Epithelial cell of proximal tubule (primary cell): ENCODE results near the gene RASSF7. TPM values are rescaled to one million over a fixed set of nuclear protein-coding genes. Genes with fewer than 3 reads are reported as not detected.
"Not testable (repeated sequence)": the region's sequence is repeated elsewhere in the genome, so short reads cannot be mapped to it uniquely, and the experiment has no call there.

Experiments used
- DNase-seq: peaks from one replicate; pipeline ENCODE4 v3.0.0-alpha.2; 2011; ENCODE audit warnings: low read depth
- H3K4me3 ChIP-seq: 2 replicates; pipeline ENCODE4 v1.5.1; 2011; ENCODE audit warnings: low read depth, mild to moderate bottlenecking, low read length
- total RNA-seq: library from RNA; depleted of rRNA; stranded (reverse); fragments of >200 nt; gene quantifications from 2 replicates; pipeline ENCODE4 v1.2.3, GENCODE V29; 2015
- TF ChIP-seq, protein P1 (sequence below): conservative IDR thresholded peaks from 2 replicates; pipeline ENCODE4 v1.5.1; 2012; ENCODE audit warnings: low read depth, mild to moderate bottlenecking, low read length

Gene RASSF7, protein sequence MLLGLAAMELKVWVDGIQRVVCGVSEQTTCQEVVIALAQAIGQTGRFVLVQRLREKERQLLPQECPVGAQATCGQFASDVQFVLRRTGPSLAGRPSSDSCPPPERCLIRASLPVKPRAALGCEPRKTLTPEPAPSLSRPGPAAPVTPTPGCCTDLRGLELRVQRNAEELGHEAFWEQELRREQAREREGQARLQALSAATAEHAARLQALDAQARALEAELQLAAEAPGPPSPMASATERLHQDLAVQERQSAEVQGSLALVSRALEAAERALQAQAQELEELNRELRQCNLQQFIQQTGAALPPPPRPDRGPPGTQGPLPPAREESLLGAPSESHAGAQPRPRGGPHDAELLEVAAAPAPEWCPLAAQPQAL
- total RNA-seq, result 106 and 154 TPM in 2 replicates

DNA sequence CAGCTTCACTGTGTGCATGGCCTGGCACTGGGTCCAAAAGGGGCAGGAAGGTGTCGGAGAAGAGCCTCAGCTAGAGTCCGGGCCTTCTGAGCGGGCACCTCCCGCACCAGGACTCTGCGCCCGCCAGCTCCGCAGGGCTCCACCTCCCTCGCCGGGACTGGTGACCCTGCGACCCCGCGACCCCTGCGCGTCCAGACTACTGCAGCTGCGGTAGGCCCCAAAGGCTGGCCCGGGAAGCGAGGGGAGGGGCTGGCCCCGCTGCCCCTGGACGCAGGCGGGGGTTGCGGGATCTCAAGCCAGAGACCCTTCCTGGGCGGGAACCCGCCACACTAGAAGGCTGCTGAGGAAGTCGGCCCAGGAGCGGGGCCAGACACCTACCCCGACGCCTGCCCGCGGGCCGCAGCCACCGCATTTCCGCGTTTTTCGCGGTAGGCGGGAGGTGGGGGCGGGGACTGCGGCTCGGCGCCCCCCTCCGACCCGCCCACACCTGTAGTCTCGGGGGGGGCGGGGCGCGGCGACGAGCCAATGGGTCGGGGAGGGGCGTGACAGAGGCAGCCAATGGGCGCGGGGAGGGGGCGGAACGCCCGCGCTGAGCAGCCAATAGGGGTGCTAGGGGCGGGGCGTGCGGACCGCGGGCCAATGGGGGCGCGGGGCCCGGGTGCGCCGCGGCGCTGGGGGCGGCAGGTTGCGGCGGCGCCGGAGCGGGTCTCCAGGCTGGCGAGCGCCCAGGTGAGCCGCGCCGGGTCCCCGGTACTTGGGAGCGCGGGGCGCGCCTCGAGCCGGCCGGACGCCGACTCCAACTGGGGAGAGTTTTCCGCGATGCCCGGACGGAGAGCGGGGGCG lies at the start of gene RASSF7, which contains the start of gene LMNTD2:
Gene RASSF7, plus strand, starts transcription at position 666 of the 843 bp plus-strand sequence. CDS start 799 bp downstream, outside the sequence.
Gene LMNTD2, minus strand, starts transcription at position 434 of the 843 bp plus-strand sequence. Its CDS starts 22 bp downstream, at position 412.
- DNase-seq, result no peak
- H3K4me3 ChIP-seq, result peak within 1 kb of the TSS; percentile 69
- TF ChIP-seq, protein P1, sequence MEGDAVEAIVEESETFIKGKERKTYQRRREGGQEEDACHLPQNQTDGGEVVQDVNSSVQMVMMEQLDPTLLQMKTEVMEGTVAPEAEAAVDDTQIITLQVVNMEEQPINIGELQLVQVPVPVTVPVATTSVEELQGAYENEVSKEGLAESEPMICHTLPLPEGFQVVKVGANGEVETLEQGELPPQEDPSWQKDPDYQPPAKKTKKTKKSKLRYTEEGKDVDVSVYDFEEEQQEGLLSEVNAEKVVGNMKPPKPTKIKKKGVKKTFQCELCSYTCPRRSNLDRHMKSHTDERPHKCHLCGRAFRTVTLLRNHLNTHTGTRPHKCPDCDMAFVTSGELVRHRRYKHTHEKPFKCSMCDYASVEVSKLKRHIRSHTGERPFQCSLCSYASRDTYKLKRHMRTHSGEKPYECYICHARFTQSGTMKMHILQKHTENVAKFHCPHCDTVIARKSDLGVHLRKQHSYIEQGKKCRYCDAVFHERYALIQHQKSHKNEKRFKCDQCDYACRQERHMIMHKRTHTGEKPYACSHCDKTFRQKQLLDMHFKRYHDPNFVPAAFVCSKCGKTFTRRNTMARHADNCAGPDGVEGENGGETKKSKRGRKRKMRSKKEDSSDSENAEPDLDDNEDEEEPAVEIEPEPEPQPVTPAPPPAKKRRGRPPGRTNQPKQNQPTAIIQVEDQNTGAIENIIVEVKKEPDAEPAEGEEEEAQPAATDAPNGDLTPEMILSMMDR, result no peak

DNA sequence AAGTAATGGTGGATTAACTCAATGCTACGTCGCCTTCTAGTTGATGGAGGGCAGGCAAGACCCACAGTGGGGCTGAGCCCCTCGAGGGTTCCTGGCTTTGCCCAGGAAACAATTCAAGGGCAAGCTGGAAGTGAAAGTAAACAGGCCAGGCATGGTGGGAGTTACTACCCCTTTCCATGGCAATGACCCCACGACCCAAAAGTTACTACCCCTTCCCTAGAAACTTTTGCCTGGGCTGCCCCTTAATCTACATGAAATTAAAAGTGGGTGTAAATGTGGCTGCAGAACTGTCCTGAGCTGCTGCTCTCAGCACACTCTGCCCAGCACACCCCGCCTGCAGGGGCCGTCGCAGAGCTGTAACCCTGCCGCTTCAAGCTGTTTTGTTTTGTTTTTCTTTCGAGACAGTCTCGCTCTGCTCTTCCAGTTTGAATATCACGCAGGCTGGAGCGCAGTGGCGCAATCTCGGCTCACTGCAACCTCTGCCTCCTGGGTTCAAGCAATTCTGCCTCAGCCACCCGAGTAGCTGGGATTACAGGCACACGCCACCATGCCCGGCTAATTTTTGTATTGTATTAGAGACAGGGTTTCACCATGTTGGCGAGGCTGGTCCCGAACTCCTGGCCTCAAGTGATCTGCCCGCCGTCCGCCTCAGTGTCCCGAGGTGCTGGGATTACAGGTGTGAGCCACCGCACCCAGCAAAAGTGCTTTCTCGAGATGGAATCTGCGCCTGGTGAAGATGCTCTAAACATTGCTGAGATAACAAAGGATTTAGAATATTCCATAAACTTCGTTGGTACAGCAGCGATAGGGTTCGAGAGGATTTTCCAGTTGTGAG lies 47.8 kb upstream of the RASSF7 start:
- no peak for DNase-seq
- TF ChIP-seq, protein P1, result no peak

DNA sequence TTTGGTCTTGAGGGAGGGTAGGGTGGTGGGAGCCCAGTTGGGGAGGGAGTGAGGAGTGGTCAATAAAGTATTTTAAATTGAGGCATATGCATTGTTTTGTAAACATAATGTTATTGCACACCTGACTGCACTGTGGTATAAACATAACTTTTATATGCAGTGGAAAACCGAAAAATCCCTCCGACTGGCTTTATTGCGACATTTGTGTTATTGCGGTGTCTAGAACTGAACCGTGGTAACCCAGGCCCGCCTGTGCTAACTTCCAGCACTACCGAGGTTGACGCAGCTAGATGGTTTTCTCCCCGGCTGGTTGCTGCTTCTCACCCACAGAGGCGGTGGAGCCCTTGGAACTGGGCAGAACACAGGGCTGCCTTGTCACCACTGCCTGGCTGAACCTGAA lies 46.2 kb upstream of the RASSF7 start:
- H3K4me3 ChIP-seq, result no peak overlapping the region
- TF ChIP-seq, protein P1, result no peak
- no peak for DNase-seq

More for the DNA sequence above, 47.8 kb upstream of the RASSF7 start:
- H3K4me3 ChIP-seq, result no peak overlapping the region

DNA sequence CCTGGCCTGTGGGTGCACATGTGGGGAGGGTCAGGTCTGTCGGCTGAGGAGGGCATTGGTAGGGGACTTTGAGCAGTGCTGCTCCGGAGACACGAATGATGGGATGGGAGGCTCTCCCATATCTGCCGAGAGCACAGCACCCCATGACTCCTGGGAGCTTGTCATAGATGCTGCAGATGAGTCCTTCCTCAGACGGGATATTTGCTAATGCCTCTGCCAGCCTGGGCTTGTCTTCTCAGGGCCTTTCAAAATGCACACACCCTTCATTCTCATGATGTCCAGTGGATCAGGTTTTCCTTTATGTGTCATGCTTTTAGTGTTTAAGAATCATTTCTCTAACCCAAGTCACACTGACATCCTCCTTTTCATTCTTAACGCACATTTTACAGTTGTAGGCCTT lies 45.6 kb upstream of the RASSF7 start:
- TF ChIP-seq, protein P1, result no peak
- no peak for DNase-seq
- no peak overlapping the region for H3K4me3 ChIP-seq

DNA sequence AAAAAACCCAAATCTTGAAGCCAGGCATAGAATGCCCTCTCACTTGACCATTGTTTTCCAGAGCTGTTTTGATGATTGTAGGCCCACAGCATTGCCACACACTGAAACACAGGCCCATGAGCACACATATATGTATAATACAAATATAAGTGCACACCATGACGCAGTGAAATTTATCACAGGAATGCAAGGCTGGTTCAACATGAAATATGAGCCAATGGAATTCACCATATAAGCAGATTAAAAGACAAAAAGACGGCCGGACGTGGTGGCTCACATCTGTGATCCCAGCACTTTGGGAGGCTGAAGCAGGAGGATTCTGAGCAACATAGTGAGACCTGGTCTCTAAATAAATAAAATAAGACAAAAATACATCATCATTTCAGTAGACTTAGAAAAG lies 44.4 kb upstream of the RASSF7 start:
- TF ChIP-seq, protein P1, result no peak
- no peak for DNase-seq

DNA sequence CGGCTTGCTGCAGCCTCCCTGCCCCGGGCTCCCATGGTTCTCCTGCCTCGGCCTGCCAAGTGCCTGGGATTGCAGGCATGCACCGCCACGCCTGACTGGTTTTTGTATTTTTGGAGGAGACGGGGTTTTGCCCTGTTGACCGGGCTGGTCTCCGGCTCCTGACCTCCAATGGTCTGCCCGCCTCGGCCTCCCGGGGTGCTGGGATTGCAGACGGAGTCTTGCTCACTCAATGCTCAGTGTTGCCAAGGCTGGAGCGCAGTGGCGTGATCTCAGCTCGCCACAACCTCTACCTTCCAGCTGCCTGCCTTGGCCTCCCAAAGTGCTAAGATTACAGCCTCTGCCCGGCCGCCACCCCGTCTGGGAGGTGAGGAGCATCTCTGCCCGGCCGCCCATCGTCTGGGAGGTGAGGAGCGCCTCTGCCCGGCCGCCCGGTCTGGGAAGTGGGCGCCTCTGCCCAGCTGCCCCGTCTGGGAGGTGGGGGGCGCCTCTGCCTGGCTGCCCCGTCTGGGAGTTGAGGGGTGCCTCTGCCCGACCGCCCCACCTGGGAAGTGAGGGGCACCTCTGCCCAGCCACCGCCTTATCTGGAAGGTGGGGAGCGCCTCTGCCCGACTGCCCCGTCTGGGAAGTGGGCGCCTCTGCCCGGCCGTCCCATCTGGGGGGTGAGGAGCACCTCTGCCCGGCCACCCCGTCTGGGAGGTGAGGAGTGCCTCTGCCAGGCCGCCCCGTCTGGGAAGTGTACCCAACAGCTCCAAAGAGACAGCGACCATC lies 43.7 kb upstream of the RASSF7 start:
- not testable (repeated sequence) for DNase-seq, H3K4me3 ChIP-seq

More for the DNA sequence above, 44.4 kb upstream of the RASSF7 start:
- H3K4me3 ChIP-seq, result no peak overlapping the region
